IMR-90 (cell line): ENCODE measurements around the gene MRPS9. TPM values are rescaled to one million over a fixed set of nuclear protein-coding genes. Genes with fewer than 3 reads are reported as not detected.

Experiments used
- ATAC-seq: fragments of 200-7000 bp; cut with Tn5 transposase; 2 replicates; pipeline ENCODE4 v1.9.1; 2020; ENCODE audit warnings: low read depth, mild to moderate bottlenecking, moderate library complexity
- BruUV-seq: library from RNA; stranded (reverse); fragments of 400-500 nt; replicated peaks from 2 replicates; lab custom pipeline; 2021; lab: Mats Ljungman, UMichigan
- CTCF ChIA-PET: fragments of 300-600 bp; formaldehyde crosslinking; extraction: SDS; loops from one replicate; lab custom pipeline; 2021; ENCODE audit warnings: antibody characterized with exemption; lab: Yijun Ruan, JAX
- POLR2A ChIA-PET: fragments of 300-600 bp; sonication (Branson Sonifier 250); formaldehyde crosslinking; loops from one replicate; lab custom pipeline; 2022; ENCODE audit warnings: antibody characterized with exemption; ENCODE audit not compliant: unreplicated experiment; lab: Charles Lee
- DNase-seq: peaks from one replicate; pipeline ENCODE4 v3.0.0; 2013
- H2AFZ ChIP-seq: replicated peaks from 2 replicates; pipeline ENCODE3; 2013; ENCODE audit warnings: low read length, mild to moderate bottlenecking; ENCODE audit not compliant: poor library complexity
- H2AK5ac ChIP-seq: 2 replicates; pipeline ENCODE4 v1.6.1; 2013; ENCODE audit warnings: low read depth, low read length, inconsistent platforms
- H2AK9ac ChIP-seq: replicated peaks from 2 replicates; pipeline ENCODE3; 2013; ENCODE audit warnings: mild to moderate bottlenecking, low read depth, low read length, moderate library complexity; ENCODE audit not compliant: poor library complexity
- H2BK120ac ChIP-seq: 2 replicates; pipeline ENCODE4 v1.6.1; 2013; ENCODE audit warnings: low read depth, low read length, inconsistent platforms
- H2BK15ac ChIP-seq: 3 replicates; pipeline ENCODE4 v1.6.1; 2013; ENCODE audit warnings: low read depth, low read length, inconsistent platforms
- H2BK20ac ChIP-seq: 2 replicates; pipeline ENCODE4 v1.6.1; 2013; ENCODE audit warnings: low read depth, mild to moderate bottlenecking, inconsistent platforms, low read length, moderate library complexity
- H2BK5ac ChIP-seq: 2 replicates; pipeline ENCODE4 v1.6.1; 2013; ENCODE audit warnings: mild to moderate bottlenecking, low read depth, low read length, inconsistent platforms; ENCODE audit not compliant: poor library complexity, severe bottlenecking
- H3K14ac ChIP-seq: replicated peaks from 2 replicates; pipeline ENCODE4 v1.6.1; 2013; ENCODE audit warnings: low read depth, low read length, inconsistent platforms
- H3K18ac ChIP-seq: 2 replicates; pipeline ENCODE4 v1.6.1; 2013; ENCODE audit warnings: low read depth, low read length, control low read depth
- H3K23ac ChIP-seq: 2 replicates; pipeline ENCODE4 v1.6.1; 2013; ENCODE audit warnings: low read depth, low read length, inconsistent platforms
- H3K27ac ChIP-seq: 2 replicates; pipeline ENCODE4 v1.5.1; 2013; ENCODE audit warnings: mild to moderate bottlenecking, control low read depth, low read length; ENCODE audit not compliant: insufficient read depth
- H3K27me3 ChIP-seq: 2 replicates; pipeline ENCODE4 v1.6.1; 2013; ENCODE audit warnings: low read length; ENCODE audit not compliant: control insufficient read depth, insufficient read depth
- H3K36me3 ChIP-seq: 2 replicates; pipeline ENCODE4 v1.6.1; 2013; ENCODE audit warnings: low read length, mixed read lengths; ENCODE audit not compliant: control insufficient read depth, insufficient read depth
- H3K4ac ChIP-seq: 2 replicates; pipeline ENCODE4 v1.6.1; 2013; ENCODE audit warnings: low read depth, low read length, inconsistent platforms
- H3K4me1 ChIP-seq: 2 replicates; pipeline ENCODE4 v1.6.1; 2013; ENCODE audit warnings: low read length, mixed read lengths; ENCODE audit not compliant: control insufficient read depth, insufficient read depth
- H3K4me2 ChIP-seq: 2 replicates; pipeline ENCODE4 v1.6.1; 2013; ENCODE audit warnings: low read depth, mild to moderate bottlenecking, control low read depth, low read length, moderate library complexity
- H3K4me3 ChIP-seq: 2 replicates; pipeline ENCODE4 v1.5.1; 2013; ENCODE audit warnings: low read depth, mild to moderate bottlenecking, control low read depth, low read length, moderate library complexity; ENCODE audit not compliant: insufficient read depth
- H3K56ac ChIP-seq: 2 replicates; pipeline ENCODE4 v1.6.1; 2013; ENCODE audit warnings: low read length, inconsistent platforms; ENCODE audit not compliant: insufficient read depth; ENCODE audit errors: extremely low read depth
- H3K79me1 ChIP-seq, 2 experiments: 2 replicates each; pipeline ENCODE4 v1.6.1; 2013; ENCODE audit warnings: low read length in 2 of 2, inconsistent platforms in 1 of 2, low read depth in 1 of 2
- H3K9ac ChIP-seq: 2 replicates; pipeline ENCODE4 v1.6.1; 2013; ENCODE audit warnings: low read depth, low read length, control low read depth
- H3K9me1 ChIP-seq: 2 replicates; pipeline ENCODE4 v1.6.1; 2013; ENCODE audit warnings: low read length, inconsistent platforms; ENCODE audit not compliant: insufficient read depth
- H3K9me3 ChIP-seq: 2 replicates; pipeline ENCODE4 v1.6.1; 2013; ENCODE audit warnings: low read length; ENCODE audit not compliant: control insufficient read depth, insufficient read depth
- H4K20me1 ChIP-seq: 2 replicates; pipeline ENCODE4 v1.6.1; 2013; ENCODE audit warnings: low read length, inconsistent platforms; ENCODE audit not compliant: insufficient read depth
- H4K5ac ChIP-seq: 2 replicates; pipeline ENCODE4 v1.6.1; 2013; ENCODE audit warnings: mild to moderate bottlenecking, low read depth, low read length, control low read depth
- H4K8ac ChIP-seq, 2 experiments: 2 replicates each; pipeline ENCODE4 v1.6.1; 2013; ENCODE audit warnings: low read depth in 2 of 2, low read length in 2 of 2, control low read depth in 1 of 2, inconsistent platforms in 1 of 2
- H4K91ac ChIP-seq: 2 replicates; pipeline ENCODE4 v1.6.1; 2013; ENCODE audit warnings: low read depth, low read length, inconsistent platforms; ENCODE audit not compliant: insufficient read depth
- MAFK ChIP-seq: IDR thresholded peaks from 2 replicates; pipeline ENCODE4 v1.6.1; 2012; ENCODE audit warnings: low read depth, low read length, improper control_type of control experiment
- POLR2A ChIP-seq: IDR thresholded peaks from 2 replicates; pipeline ENCODE4 v1.6.1; 2012; ENCODE audit warnings: mild to moderate bottlenecking, low read depth, low read length
- RFX5 ChIP-seq: IDR thresholded peaks from 2 replicates; pipeline ENCODE4 v1.8.0; 2012; ENCODE audit warnings: low read depth, mild to moderate bottlenecking, low read length, moderate library complexity
- WGBS, 2 experiments: methylation state at CpG; one replicate each; pipeline versions ENCODE4 v1.1.5 to v1.1.7; 2013; ENCODE audit warnings: missing lambda C conversion rate in 2 of 2; ENCODE audit not compliant: insufficient read length in 1 of 2; ENCODE audit errors: extremely low coverage in 2 of 2; 5-methylcytosine and 5-hydroxymethylcytosine counted together
- dilution Hi-C: fragments of 300-500 bp; cut with HindIII; formaldehyde crosslinking; loops from one replicate; pipeline ENCODE4 v1.14.3; 2018; ENCODE audit warnings: low sequenced_read_pairs; ENCODE audit not compliant: unreplicated experiment
- in situ Hi-C: fragments of 300-500 bp; cut with MboI; formaldehyde crosslinking; loops from 3 replicates; pipeline ENCODE4 v1.14.3; 2019; ENCODE audit warnings: low sequenced_read_pairs, inconsistent platforms, mixed read lengths
- intact Hi-C: fragments of 100-400 bp; cut with micrococcal nuclease; formaldehyde crosslinking; loops from 2 replicates; pipeline ENCODE4 v1.10.0; 2022
- polyA plus RNA-seq, 3 experiments: library from polyadenylated mRNA; depleted of rRNA; stranded (reverse); fragments of >200 nt; gene quantifications; 2 replicates each; pipeline ENCODE4 v1.2.3, GENCODE V29; 2012; ENCODE audit warnings: low replicate concordance in 1 of 3
- total RNA-seq: library from RNA; depleted of rRNA; stranded (reverse); fragments of >200 nt; gene quantifications from 2 replicates; pipeline ENCODE4 v1.2.3, GENCODE V29; 2012

MRPS9 gene
- total and polyA plus RNA-seq, 2 of the 4 experiments (the other 2 are of a cell fraction) = 20.6 to 27.7 TPM

DNA sequence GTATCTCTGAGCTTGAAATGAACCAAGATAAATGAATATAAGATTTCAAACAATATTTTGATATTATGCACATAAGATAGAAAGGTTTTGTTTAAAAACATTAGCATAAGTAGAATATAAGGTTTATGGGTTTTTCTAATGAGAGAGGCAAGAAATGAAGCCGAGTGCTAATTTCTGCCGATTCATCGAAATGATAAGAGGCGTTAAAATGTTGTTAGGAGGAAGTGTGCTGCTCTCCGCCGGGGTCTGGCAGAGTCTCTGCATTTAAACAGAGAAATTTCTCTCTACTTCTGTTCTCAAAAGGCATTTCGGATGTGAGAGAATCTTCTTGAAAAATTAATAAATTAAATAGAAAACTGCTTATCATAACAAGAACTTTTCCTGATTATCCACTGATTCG lies 83.6 kb downstream of the MRPS9 start:
- Histone ChIP-seq H4K20me1 (no peaks in the 10 kb centered on the region), H3K18ac (no peak overlapping the region), H3K9me1 (no peaks in the 10 kb centered on the region), H3K27me3 (peaks cover 17% of the 10 kb centered on the region), H3K4me1 (no peaks in the 10 kb centered on the region), H2BK5ac (no peak overlapping the region), H3K79me1 (no peaks in the 10 kb centered on the region), H2BK15ac (no peak overlapping the region), H3K27ac (no peak overlapping the region), H3K4ac (no peak overlapping the region), H3K14ac (no peak overlapping the region), H3K4me3 (no peak overlapping the region), H3K56ac (no peak overlapping the region), H3K36me3 (no peaks in the 10 kb centered on the region), H2AK9ac (no peak overlapping the region), H4K5ac (no peak overlapping the region), H3K4me2 (no peak overlapping the region), H4K8ac (no peak overlapping the region), H4K91ac (no peak overlapping the region), H2BK20ac (no peak overlapping the region), H3K9me3 (no peaks in the 10 kb centered on the region), H3K9ac (no peak overlapping the region), H2BK120ac (no peak overlapping the region), H3K23ac (no peak overlapping the region), H2AFZ (no peak overlapping the region), H2AK5ac (no peak overlapping the region)
- TF ChIP-seq RFX5 = no peak
- TF ChIP-seq POLR2A = no peak
- TF ChIP-seq MAFK = peak; percentile 88
- no TSS peak for BruUV-seq
- DNase-seq (no peak), ATAC-seq (no peak)
- in situ Hi-C loops = no loop called here
- WGBS, 2 experiments = 73% methylated on average over 3 of the region's 8 CpGs; no CpG with 5 or more reads in 1 of the 2 experiments
- dilution Hi-C loops = no loop called here
- intact Hi-C loops = no loop called here
- ChIA-PET POLR2A (no interaction called here), CTCF (no interaction called here)
